ENCODE measurements around the gene TMEM45A.
A peak's percentile ranks its signal among the peaks of the same experiment; 100 is the strongest.
"Not testable (repeated sequence)": the region's sequence is repeated elsewhere in the genome, so short reads cannot be mapped to it uniquely, and the experiment has no call there.

The TMEM45A gene

DNA sequence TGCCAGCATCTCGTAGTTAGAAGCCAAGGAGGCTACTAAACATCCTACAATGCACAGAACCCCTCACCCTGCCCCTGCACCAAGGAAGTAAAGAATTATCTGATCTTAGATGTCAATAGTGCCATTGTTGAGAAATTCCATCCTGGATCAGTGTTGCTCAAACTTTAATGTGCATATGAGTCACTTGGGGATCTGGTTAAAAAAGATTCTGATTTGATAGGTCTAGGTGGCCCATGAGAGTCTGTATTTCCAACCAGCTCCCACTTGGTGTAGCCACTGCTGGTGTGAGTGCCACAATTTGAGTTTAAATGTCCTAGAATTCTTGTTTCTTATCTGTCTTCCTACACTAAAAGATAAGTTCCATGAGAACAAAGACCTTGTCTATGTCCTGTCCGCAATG lies 43.7 kb downstream of the TMEM45A start:
- DNase-seq = no peak

DNA sequence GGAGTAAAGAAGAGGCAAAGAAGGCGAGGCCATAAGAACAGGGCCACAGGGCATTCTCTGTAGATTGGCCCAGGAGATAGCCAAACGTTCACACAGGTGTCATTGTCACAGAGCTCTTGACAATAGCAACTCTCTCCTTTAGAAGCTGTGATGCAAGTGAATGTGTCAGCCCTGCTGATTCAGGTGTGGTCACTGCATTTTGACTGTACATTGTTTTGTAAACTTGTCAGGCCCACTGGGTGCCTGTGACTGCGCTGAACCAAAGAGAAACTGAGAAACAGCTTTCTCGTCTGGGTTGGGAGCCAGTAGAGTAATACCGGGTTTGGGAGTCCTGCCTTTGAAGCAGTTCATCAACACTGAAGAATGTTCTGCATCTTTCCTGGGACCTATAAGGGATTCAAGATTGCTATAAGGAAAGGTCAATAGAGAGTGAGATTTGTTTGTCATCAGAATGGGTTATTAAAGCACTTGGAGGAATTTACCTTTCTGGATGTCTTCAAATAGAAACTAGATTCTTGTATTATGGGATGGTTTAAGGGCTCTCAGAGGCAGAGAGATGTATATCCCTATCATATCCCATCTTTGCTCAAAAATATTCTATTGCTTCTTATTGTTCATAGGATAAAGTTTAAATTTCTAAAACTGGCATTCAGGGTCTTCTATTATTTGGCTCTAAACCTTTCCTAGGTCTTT lies 45.4 kb downstream of the TMEM45A start:
- DNase-seq = no peak

DNA sequence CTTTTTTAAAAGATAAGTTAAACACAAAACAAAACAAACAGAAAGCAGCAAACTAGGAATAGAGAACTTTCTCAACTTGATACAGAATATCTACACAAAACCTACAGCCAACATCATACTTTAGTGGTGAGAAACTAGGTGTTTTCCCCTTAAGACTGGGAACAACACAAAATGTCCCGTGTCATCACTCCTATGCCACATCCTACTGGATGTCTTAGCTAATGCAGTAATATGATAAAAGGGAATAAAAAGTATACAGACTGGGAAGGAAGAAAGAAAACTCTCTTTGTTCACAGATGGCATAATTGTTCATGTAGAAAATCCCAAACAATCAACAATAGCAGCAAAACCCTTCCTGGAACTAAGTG lies 45.9 kb downstream of the TMEM45A start:
- no peak for DNase-seq

DNA sequence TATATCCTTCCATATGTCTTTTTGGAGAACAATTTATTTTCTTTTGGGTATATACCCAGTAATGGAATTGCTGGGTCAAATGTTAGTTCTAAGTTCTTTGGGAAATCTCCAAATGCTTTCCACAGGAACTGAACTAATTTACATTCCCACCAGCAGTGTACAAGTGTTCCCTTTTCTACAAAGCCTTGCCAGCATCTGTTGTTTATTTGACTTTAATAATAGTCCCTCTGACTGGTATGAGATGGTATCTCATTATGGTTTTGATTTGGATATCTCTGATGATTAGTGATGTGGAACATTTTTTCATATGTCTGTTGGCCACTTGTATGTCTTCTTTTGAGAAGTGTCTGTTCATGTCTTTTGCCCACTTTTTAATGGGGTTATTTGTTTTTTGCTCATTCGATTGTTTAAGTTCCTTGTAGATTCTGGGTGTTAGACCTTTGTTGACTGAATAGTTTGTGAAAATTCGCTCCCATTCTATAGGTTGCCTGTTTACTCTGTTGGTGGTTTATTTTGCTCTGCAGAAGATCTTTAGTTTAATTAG lies 48.4 kb downstream of the TMEM45A start:
- peak in 1 of 2 experiments; percentile 26 for DNase-seq

DNA sequence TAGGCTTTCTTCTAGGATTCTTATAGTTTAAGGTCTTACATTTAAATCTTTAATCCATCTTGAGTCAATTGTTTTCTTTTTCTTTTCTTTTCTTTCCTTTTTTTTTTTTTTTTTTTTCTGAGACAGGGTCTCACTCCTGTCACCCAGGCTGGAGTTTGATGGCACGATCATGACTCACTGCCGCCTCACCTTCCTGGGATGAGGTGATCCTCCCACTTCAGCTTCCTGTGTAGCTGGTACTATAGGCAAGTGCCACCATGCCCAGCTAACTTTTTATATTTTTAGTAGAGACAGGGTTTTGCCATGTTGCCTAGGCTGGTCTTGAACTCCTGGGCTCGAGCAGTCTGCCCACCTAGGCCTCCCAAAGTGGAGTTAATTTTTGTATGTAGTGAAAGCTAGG lies 49.0 kb downstream of the TMEM45A start:
- not testable (repeated sequence) for DNase-seq

DNA sequence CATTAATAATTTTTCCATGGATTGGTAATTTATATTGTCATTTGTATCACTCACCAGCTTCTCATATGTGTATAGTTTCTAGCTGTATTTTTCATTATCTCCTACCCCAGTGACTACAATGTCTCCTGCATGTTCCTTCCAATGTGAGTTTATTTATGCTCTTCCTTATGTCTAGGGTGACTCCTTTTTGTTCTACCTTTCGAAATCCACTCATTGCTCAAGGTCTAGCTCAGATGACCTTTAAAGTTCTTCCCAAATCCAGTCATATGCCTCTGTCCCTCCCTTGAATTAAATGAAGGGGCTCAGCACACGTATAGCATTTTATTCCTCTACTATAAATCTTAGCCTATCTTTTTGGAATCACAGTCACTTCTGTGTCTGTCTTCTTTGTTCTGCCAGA lies 53.0 kb downstream of the TMEM45A start:
- no peak for DNase-seq

DNA sequence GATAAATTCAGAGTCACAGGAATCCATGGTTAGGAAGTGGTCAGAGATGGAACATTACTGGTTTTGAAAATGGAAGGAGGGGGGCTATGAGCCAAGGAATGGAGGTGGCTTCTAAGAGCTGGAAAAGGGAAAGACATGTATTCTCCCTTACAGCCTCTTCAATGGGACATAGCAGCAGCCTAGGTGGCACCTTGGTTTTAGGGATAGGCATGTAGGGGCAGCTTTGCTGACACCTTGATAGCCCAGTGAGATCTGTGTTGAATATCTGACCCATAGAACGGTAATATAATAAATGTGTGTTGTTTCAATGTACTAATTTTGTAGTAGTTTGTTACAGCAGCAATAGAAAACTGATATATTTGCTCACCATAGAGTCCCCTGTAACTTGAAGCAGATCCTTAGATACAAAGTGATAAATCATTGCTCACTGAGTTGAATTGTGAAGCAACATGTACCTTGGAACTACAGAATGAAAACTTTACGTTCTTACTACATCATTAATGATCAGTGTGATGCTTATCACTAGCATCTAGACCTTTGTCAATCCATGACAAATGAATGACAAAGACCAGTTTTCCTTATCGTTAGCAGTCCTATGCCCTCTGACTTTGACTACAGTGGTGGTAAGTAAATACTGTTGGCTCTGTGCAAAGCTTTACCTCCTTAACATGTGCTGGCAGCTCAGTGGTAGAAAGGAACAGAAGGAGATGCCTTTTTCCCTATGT lies 53.8 kb downstream of the TMEM45A start:
- no peak for DNase-seq

DNA sequence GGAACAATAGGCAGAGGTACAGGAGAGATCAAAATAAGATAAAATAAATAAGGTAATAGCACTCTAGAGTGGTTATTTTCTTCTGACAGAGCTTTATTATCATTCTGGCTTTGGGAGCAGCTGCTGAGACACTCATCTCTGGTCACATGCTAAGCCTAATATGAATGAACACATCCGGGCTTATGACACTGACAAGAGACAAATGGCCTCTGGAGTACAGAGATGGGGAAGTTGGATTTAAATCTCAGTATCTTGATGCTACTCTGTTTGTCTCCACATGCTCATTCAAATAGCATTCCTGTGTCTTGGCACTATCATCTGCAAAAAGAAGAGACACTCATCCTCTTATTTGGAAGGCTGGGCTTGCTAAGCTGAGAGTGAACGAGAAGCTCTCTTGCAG lies 55.6 kb downstream of the TMEM45A start:
- DNase-seq = no peak

DNA sequence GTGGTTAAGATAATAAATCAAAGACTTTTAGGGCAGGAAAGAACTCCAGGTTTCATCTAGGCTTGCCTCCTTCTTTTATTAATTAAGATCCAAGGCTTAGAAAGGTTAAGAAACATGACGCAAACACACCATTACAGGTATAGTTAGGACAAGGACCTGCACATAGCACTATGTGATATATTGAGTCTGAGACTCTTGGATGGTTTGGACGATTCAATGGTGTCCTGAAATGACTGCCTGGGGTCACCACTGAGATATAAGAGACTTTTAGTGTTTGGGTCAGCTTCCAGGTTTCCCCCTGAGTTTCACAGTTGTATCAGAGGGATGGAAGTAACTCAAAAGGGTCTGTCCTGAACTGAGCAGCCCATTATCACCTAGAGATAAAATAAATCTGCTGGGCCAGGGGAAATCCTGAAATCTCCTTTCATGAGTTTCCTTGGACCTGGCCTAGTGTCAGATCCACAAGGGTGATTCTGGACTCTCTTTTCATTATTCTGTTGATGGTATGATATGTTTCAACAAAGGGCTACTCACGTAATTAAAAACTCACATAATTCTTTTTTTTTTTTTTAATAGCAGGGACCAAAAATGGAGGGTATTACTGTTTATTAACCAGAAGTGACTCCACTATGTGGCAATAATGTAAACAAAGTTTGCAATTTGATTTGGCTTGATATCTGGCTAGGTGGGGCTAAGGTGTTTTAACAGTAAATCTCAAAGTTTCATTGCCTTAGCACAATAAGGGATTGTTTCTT lies 61.4 kb downstream of the TMEM45A start:
- no peak for DNase-seq

DNA sequence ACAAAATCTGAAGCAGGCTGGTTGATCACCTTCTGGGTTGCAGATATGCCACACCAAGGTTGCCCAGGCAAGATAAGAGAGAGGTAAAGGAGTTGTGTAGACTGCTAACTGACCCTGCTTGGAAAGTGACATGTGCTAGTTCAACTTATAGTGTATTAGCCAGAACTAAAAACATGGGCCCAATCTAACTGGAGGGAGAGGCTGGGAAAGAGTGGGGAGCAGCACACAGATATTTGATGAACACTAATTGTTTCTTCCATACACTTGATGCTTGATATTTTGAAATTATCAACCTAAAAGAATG lies 61.9 kb downstream of the TMEM45A start:
- DNase-seq = no peak

DNA sequence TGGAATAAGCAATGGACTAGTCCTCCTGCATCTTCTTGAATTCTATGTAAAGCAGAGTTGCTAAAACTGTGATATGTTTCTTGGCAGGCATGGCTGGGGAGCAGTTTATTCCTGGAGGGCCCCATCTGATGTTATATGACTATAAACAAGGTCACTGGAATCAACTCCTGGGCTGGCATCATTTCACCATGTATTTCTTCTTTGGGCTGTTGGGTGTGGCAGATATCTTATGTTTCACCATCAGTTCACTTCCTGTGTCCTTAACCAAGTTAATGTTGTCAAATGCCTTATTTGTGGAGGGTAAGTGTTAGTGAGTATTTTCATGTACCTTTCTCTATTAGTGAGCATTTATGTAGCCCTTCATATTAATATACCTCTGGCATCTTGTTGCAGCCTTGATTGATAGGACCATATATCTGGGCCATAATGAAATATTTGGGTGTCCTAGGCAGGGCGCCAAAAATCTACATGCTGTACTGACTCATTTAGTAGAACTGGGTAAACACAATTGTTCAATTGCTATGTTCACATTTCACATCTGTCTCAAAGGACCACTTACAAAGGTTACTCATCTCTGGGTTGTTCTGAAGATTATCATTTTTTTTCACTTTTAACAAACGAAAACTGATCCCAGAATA lies 64.4 kb downstream of the TMEM45A start:
- DNase-seq = no peak

DNA sequence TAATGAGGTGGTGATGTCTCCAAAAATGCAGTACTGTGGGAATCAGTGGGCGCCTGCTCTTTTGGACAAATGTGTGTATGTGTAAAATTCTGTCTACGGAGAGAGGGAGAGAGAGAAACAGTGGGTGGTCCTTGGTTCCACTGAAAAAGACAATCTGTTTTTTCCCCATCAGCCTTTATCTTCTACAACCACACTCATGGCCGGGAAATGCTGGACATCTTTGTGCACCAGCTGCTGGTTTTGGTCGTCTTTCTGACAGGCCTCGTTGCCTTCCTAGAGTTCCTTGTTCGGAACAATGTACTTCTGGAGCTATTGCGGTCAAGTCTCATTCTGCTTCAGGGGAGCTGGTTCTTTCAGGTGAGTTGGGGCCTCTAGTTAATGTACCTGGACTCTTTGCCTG lies 65.8 kb downstream of the TMEM45A start:
- DNase-seq = no peak

DNA sequence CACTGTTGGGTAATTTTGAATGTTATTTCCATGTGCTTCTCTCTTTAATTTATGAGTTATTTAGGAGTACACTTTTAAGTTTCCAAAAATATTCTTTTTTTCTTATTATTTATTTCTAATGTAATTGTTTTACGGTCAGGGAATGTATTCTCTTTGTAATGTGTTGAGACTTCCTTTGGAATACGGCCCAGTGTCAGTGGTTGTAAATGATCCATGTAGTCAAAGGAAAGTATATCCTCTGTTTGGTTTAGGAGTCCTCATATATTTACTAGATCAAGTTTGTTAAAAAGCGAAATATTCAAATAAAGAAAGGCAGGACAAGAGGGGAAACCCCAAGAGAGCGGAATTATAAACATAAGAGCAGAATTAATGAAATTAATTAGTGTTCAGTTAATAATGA lies 68.0 kb downstream of the TMEM45A start:
- no peak for DNase-seq

DNA sequence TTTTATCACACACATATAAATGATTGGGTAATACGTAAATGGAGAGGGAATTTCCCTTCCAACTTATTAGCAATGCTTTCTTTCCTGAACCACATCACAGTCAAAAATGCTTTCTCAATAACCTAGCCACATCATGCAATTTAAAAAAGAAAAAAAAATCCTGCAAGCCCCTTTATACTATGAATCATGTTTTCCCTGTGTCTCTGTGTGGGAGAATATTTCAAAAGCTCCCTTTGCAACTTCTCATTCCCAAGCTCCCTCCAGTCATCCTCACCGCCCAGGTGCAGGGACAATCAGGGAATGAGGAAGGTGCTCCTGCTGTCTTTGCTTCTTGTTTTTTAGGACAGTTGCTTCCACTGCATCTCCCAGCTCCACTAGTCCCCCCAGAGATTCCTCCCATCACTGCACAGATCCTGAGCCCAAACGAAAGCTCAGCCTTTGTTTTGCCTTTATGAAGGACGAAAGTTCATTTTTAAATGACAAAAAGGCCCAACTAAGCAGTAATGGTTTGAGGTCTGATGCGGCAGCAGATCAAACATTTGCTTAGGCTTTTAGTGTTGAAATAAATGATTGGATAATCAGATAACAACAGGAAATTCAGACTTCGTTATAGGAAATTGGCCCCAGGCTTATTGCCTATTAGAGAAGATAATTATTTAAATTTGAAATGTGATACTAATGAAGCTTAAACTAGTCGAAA lies 69.2 kb downstream of the TMEM45A start:
- no peak for DNase-seq

DNA sequence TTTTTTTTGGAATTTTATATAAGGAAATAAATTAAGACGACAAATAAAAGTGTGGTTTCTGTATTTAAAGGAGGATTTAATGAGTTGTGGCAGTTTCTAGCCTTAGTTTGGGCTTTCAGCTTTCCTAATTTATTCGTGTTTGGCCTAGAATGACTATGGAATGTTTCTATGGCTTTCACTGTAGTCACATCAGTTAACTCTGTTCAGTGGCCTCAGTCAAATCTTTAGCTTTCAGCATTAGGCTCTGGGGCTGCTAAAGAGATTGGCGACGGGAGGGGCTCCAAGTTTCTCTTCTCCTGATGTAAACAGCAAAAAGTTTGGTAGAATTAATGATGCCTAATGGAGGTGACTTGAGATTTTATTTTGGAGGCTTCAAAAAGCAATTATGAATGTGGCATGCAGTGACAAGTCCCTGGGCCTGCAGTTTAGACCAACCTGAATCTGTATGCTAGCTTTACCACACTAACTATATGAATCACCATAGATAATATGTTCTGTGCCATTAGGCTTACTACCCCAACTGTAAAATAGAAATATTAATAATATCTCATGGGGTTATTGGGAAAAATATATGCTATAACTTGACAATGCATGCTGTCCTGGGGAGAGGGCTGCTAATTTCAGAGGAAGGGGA lies 69.9 kb downstream of the TMEM45A start:
- no peak for DNase-seq

DNA sequence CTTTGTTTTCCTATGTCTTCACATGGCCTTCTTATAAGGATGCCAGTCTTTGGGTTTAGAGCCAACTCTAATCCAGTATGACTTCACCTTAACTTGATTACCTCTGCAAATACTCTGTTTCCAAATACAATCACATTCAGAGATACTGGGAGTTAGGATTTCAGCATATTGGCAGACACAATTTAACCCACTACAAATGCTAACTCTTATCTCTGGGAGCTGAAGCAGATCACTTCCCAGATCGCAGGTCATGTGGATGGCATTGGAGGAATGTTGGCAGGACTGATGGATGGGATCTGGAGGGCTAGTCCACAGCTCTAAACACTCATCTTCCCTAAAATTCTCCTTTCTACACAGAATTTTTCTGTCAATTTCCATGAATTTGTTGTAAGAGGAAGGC lies 70.8 kb downstream of the TMEM45A start:
- no peak for DNase-seq

DNA sequence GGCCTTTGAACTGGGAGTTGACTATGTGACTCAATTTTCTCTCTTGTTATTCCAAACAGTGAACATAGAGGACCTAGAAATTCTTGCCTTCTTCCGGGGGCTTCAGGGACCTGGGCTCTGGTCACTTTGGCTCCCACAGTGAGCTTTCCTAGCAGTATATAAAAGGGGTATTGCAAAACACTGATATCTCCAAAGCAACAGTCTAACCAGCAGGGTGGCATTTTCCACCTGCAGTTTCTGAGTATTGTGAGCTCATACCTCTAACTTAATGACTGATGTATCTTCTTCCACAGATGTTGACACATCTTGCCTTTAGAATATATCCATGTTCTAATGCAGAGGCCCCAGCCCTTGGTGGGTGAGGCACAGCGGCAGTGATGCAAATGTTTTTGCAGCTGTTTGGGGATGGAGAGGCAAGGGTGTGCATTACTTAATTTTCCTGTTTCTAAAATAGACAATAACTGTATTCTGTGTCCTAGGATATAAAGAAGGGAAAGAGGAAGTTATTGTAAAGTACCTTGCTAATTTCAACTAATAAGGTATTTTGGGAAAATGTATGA lies 71.3 kb downstream of the TMEM45A start:
- DNase-seq = no peak

DNA sequence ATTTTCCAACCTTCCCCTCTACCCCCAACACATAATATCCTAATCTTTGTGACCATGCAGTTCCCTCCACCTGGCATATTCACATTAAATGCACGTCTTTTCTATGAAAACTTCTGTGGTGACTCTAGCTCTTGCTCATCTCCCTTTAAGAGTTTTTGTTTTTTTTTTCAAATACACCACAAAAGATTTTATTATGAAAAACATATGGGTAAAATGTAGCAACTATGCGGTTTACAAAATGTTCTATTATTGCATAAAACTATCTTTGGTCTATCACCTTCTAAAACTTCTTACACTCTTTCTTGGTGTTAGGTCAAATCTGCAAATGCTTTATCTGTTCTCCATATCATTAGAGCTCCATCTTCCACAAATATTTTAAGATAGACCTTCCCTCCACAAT lies 78.4 kb downstream of the TMEM45A start:
- DNase-seq = no peak

DNA sequence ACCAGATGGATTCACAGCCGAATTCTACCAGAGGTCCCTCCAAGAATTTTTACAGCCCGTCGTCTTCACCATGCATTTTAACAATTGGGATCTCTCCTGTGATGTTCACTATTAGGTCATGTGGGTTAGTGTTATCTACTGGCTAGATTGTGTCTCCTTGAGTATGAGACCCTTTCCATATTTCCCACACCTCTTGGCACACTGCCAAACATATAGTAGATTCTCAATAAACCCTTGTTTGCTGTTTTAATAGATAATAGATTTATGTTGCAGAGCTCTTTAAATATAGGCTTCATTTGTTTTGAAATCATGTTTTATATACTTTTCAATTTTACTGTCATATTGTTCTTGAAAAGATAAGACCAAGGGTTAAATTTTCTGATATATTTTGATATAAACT lies 82.1 kb downstream of the TMEM45A start:
- DNase-seq = no peak

DNA sequence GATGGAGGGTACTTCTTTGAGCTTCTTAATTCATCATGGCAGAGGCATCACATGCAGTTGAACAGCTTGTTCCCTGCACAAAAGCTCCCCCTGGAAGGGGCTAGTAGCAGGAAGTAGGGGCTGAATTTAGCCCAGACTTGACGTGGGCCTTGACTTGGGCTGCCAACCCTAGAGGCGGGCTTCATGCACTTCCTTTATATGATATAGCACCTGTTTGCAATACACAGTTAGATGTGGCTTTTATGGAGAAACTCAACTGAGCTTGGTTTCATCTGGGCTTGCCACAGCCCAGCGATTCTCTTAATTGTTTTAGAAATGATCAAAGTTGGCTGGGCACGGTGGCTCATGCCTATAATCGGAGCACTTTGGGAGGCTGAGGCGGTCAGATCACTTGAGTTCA lies 83.3 kb downstream of the TMEM45A start:
- no peak for DNase-seq

DNA sequence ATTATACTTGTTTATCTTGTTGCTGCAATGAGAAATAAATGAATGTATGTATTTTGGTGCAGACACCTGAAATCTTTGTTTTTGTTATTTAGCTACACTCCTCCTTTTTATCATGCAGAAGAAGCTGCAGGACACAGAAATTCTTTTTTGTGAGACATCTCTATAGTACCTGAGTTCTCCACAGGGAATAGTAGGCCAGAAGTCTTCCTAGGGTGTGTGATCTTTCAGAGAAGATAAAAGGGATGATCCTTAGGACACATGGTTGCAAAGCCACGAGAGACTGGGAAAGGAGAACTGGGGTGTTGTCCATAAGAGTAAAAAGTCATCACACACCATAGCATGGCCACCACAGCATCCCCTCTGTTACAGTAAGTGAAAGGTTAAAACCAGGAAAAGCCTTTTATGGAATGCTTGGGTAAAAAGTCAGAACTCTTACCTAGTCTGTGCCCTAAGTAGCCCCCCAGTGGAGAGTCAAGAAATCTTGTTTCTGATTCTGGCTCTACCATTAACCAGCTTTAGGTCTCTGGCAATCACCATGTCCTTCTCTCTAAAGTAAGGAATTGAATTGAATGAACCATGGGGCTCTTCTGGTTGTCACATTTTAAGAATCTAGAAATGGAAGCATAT lies 85.1 kb downstream of the TMEM45A start:
- DNase-seq = no peak

DNA sequence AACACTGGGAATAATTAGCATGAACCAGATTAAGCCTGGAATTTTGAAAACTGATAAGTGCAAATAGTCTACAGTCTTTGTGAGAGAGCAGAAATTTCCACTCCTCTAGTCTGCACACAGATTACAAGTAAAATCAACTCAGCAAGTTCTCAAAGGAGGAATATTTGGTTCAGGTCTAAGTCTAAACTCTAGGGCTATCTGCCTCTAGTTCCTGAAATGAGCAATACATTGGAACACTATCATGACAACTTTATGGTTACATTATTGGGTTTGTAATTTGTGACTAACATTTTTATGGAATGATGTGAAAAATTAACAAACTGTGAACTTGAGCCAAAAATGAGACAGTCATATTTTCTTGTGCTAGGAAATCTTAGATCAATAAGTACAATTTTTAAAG lies 86.2 kb downstream of the TMEM45A start:
- no peak for DNase-seq

Data from NCI-H526 (cell line).